Thymus (tissue), 11 donors: ENCODE measurements around the gene EML5. TPM values are rescaled to one million over a fixed set of nuclear protein-coding genes. Genes with fewer than 3 reads are reported as not detected.

Experiments
- DNase-seq, 9 donors: peaks; one replicate each; pipeline ENCODE4 v3.0.0-alpha.2; 2013; ENCODE audit warnings: low spot score in 9 of 9, low read depth in 6 of 9, missing footprints in 1 of 9
- H3K27ac ChIP-seq, 2 donors: one replicate each; pipeline ENCODE4 v1.5.1; 2013; ENCODE audit warnings: control low read depth in 1 of 2, low read depth in 1 of 2, low read length in 1 of 2, mild to moderate bottlenecking in 1 of 2, moderate library complexity in 1 of 2
- H3K27me3 ChIP-seq, 2 donors: one replicate each; pipeline ENCODE4 v1.5.1; 2013; ENCODE audit warnings: low read length in 1 of 2; ENCODE audit not compliant: control insufficient read depth in 2 of 2, insufficient read depth in 1 of 2
- H3K36me3 ChIP-seq, 2 donors: one replicate each; pipeline ENCODE4 v1.5.1; 2013; ENCODE audit warnings: low read length in 1 of 2, mild to moderate bottlenecking in 1 of 2, moderate library complexity in 1 of 2; ENCODE audit not compliant: control insufficient read depth in 2 of 2, insufficient read depth in 2 of 2
- H3K4me1 ChIP-seq, 2 donors: one replicate each; pipeline ENCODE4 v1.5.1; 2013; ENCODE audit warnings: low read length in 2 of 2; ENCODE audit not compliant: control insufficient read depth in 2 of 2, insufficient read depth in 2 of 2
- H3K4me3 ChIP-seq, 2 donors: one replicate each; pipeline ENCODE4 v1.5.1; 2013; ENCODE audit warnings: low read length in 2 of 2, control low read depth in 1 of 2, mild to moderate bottlenecking in 1 of 2
- H3K9me3 ChIP-seq, 2 donors: one replicate each; pipeline ENCODE4 v1.5.1; 2013; ENCODE audit warnings: low read length in 1 of 2, mild to moderate bottlenecking in 1 of 2; ENCODE audit not compliant: control insufficient read depth in 2 of 2, insufficient read depth in 1 of 2
- WGBS: extraction: QIAGEN DNeasy Blood & Tissue Kit; methylation state at CpG from one replicate; pipeline ENCODE4 v1.1.7; 2013; 5-methylcytosine and 5-hydroxymethylcytosine counted together
- polyA plus RNA-seq: library from polyadenylated mRNA; stranded (reverse); fragments of 200-250 nt; gene quantifications from one replicate; pipeline ENCODE4 v1.2.3, GENCODE V29; 2013
- total RNA-seq: library from RNA; stranded (reverse); fragments of 120-200 nt; gene quantifications from one replicate; pipeline ENCODE4 v1.2.4, GENCODE V29; 2013
- donor health status: healthy.

EML5 gene
- total and polyA plus RNA-seq, 2 donors, result 0.57 to 1.2 TPM

DNA sequence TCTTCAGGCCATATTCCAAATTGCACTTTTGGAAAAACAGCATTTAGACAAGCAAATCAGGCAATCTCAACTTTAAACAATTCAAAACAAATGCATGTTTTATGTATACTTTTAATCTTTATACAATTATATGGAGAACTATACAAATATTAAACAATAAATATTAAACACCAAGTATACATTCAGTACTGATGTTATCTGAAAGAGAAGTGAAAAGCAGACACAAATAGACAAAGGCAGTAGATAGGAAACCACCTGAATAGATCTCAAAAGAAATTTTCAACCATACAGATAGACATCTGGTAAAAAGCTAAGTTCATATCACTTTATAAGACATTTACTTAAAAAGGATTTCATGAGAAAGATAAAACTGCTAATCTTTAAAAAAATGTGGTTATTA is 164.7 kb downstream of the EML5 start:
- no peak overlapping the region for H3K27ac ChIP-seq
- no peaks in the 10 kb centered on the region for H3K27me3 ChIP-seq
- no peaks in the 10 kb centered on the region for H3K36me3 ChIP-seq
- no peak overlapping the region for H3K4me3 ChIP-seq
- no peaks in the 10 kb centered on the region for H3K9me3 ChIP-seq
- DNase-seq, result no peak
- no peaks in the 10 kb centered on the region for H3K4me1 ChIP-seq

- Histone ChIP-seq H3K36me3 (no peaks in the 10 kb centered on the region), H3K4me1 (no peaks in the 10 kb centered on the region), H3K27me3 (no peaks in the 10 kb centered on the region), H3K4me3 (no peak overlapping the region), H3K27ac (no peak overlapping the region), H3K9me3 (no peaks in the 10 kb centered on the region)
- 97% methylated on average over 3 of the region's 3 CpGs for WGBS
- no peak for DNase-seq
These were observed 167.1 kb downstream of the EML5 start for GRCh38 chr14:88625671-88626070.

DNA sequence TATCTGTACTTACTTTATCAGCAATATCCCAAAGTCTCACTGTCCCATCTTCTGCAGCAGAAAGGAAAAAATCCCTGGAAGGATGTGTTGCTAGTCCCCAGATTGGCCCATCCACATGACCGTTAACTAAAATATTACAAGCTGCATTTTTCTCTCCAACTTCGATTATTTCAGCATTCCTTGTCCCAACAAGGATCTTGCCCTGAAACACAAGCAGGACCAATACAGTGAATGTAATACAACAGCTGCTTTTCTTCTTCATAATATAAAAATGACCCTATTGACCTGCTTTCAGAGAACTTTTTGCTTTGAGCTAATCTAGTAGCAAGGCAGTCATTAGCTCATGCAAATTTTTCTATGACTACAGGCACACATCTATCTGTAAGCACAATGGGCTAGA is 171.7 kb downstream of the EML5 start:
- no peaks in the 10 kb centered on the region for H3K27me3 ChIP-seq
- no peaks in the 10 kb centered on the region for H3K9me3 ChIP-seq
- H3K4me3 ChIP-seq, result no peak overlapping the region
- peaks cover 0 to 3% of the 10 kb centered on the region in 2 donors for H3K36me3 ChIP-seq
- WGBS, result 94% methylated on average over 2 of the region's 2 CpGs
- no peak overlapping the region for H3K27ac ChIP-seq
- H3K4me1 ChIP-seq, result no peaks in the 10 kb centered on the region
- no peak for DNase-seq

- H3K27me3 ChIP-seq, result no peaks in the 10 kb centered on the region
These were observed 174.3 kb downstream of the EML5 start for GRCh38 chr14:88618476-88618875.

DNA sequence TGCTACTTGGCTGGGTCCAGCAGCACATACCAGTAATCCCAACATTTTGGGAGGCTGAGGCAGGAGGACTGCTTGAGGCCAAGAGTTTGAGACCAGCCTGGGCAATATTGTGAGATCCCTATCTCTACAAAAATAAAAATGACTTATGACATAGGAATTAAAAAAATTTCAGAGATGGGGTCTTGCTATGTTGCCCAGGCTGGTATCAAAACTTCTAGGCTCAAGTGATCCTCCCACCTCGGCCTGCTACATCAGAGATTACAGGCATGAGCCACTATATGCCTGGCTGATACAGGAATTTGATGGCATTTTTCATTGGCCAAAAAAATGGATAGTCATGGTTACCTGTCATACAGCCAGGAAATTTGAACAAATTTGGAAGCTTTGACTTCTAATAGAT is 175.3 kb downstream of the EML5 start:
- Histone ChIP-seq H3K27ac (no peak overlapping the region), H3K36me3 (peaks cover 3% of the 10 kb centered on the region in 2 donors), H3K27me3 (no peaks in the 10 kb centered on the region), H3K4me3 (no peak overlapping the region), H3K4me1 (no peaks in the 10 kb centered on the region), H3K9me3 (no peaks in the 10 kb centered on the region)
- DNase-seq, result no peak
- WGBS, result 100% methylated on average over 1 of the region's 1 CpG

More at GRCh38 chr14:88618476-88618875, 174.3 kb downstream of the EML5 start:
- no peak for DNase-seq
- Histone ChIP-seq H3K4me3 (no peak overlapping the region), H3K4me1 (no peaks in the 10 kb centered on the region), H3K9me3 (no peaks in the 10 kb centered on the region), H3K27ac (no peak overlapping the region), H3K36me3 (peaks cover 3% of the 10 kb centered on the region in 2 donors)
- 97% methylated on average over 5 of the region's 5 CpGs for WGBS

DNA sequence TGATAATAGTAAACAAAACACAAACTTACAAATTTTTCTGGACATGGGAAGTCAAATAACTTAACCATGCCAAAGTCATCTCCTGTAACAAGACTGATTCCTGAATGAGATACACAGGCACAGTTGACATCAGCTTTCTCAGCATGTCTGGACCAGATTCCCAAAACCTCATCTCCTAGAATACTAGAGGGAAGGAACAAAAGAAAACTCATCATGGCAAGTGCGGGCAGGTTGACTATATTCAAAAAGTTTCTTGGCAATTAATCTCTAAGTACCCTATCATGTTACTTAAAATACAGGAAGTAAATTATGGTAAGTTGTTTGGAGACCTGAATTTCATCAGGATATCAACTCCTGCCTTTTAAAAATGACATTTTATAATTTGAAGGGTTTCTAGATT is 176.1 kb downstream of the EML5 start:
- Histone ChIP-seq H3K9me3 (no peaks in the 10 kb centered on the region), H3K27me3 (no peaks in the 10 kb centered on the region), H3K4me3 (no peak overlapping the region), H3K4me1 (no peaks in the 10 kb centered on the region), H3K27ac (no peak overlapping the region), H3K36me3 (peaks cover 3 to 9% of the 10 kb centered on the region in 2 donors)
- WGBS, result 87% methylated on average over 1 of the region's 1 CpG
- DNase-seq, result peak in 1 of 9 donors; percentile 6

GRCh38 chr14:88614218-88614907 is 178.4 kb downstream of the EML5 start:
- Histone ChIP-seq H3K27ac (no peak overlapping the region), H3K4me3 (no peak overlapping the region), H3K9me3 (no peaks in the 10 kb centered on the region), H3K4me1 (no peaks in the 10 kb centered on the region), H3K36me3 (peaks cover 16 to 23% of the 10 kb centered on the region in 2 donors), H3K27me3 (no peaks in the 10 kb centered on the region)
- no peak for DNase-seq
- 97% methylated on average over 3 of the region's 3 CpGs for WGBS

DNA sequence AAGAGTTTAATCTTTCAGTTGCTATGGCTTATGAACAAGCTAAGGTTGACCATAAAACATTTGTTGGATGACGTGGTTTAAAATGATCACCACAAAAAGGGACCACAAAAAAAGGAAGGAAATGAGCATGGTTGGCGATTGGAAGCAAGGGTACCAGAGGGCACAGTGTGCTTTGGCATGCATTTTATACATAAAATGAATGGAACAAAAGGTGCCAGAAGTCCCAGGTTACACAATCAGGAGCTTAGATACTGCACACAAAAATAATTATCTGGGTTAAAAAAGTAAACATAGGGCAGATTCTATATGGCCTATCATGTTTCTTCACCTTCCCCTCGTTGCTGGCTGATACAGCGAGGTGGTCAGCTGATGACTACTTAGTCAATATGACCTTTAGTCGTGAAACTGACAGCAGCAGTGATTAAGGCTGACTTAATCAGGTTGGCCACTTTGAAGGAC is 179.2 kb downstream of the EML5 start:
- Histone ChIP-seq H3K36me3 (peaks cover 16 to 29% of the 10 kb centered on the region in 2 donors), H3K27ac (no peak overlapping the region), H3K4me3 (no peak overlapping the region), H3K27me3 (no peaks in the 10 kb centered on the region), H3K4me1 (no peaks in the 10 kb centered on the region), H3K9me3 (no peaks in the 10 kb centered on the region)
- 55% methylated on average over 5 of the region's 5 CpGs for WGBS
- no peak for DNase-seq

DNA sequence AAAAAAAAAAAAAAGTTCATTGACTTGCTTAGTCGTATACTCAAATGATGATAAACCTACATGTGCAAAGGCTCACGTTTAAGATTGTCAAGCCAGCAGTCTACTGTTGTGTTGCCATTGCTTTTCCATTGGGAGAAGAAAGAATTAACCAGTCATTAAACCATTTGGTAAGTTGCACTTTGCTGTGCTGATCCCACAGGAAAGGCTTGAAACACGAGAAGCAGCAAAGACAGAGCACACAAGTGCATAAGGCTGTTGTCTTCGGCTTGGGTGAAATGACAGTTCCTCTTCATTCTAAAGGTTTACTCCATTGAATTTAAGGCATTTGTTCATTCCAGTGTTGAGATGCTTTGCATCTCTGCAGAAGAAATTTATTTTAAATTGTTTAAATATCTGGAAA is 179.8 kb downstream of the EML5 start:
- Histone ChIP-seq H3K9me3 (no peaks in the 10 kb centered on the region), H3K4me3 (no peak overlapping the region), H3K27me3 (no peaks in the 10 kb centered on the region), H3K4me1 (no peaks in the 10 kb centered on the region), H3K27ac (no peak overlapping the region), H3K36me3 (peaks cover 22 to 35% of the 10 kb centered on the region in 2 donors)
- WGBS, result 96% methylated on average over 4 of the region's 4 CpGs
- no peak for DNase-seq
